NT2/D1 (cell line): ENCODE results near the gene FAM171A1.

Source experiments
- YY1 ChIP-seq: IDR thresholded peaks from 2 replicates; pipeline ENCODE4 v1.6.1; 2011; ENCODE audit not compliant: insufficient read length, insufficient read depth
- ZNF274 ChIP-seq: IDR thresholded peaks from 2 replicates; pipeline ENCODE4 v1.6.1; 2011; ENCODE audit warnings: mild to moderate bottlenecking, low read depth, low read length

- no peak for TF ChIP-seq YY1
- TF ChIP-seq ZNF274, result no peak
These were observed 103.6 kb downstream of the FAM171A1 start for GRCh38 chr10:15267496-15267895.
